HepG2 (cell line): ENCODE results near the gene MEX3D. TPM values are rescaled to one million over a fixed set of nuclear protein-coding genes. Genes with fewer than 3 reads are reported as not detected.

Source experiments
- EHMT2 ChIP-seq: fragments of 200-600 bp; sonication (generic); IDR thresholded peaks from 2 replicates; pipeline ENCODE4 v1.7.0; 2017; ENCODE audit warnings: antibody characterized with exemption, low read depth, low read length, borderline replicate concordance
- ZFP62 ChIP-seq: sonication (generic); formaldehyde crosslinking; IDR thresholded peaks from 2 replicates; pipeline ENCODE4 v1.4.0; 2020; ENCODE audit warnings: missing genetic modification reagents
- ZFX ChIP-seq: sonication (generic); formaldehyde crosslinking; IDR thresholded peaks from 2 replicates; pipeline ENCODE4 v1.4.0; 2020; ENCODE audit warnings: mild to moderate bottlenecking, low read depth, missing genetic modification reagents, moderate library complexity
- ZNF138 ChIP-seq: sonication (generic); formaldehyde crosslinking; IDR thresholded peaks from 2 replicates; pipeline ENCODE4 v1.5.0; 2020; ENCODE audit warnings: mild to moderate bottlenecking, low read depth, missing genetic modification reagents
- ZNF441 ChIP-seq: sonication (generic); formaldehyde crosslinking; IDR thresholded peaks from 2 replicates; pipeline ENCODE4 v1.7.0; 2021; ENCODE audit warnings: missing genetic modification reagents, borderline replicate concordance
- ZNF572 ChIP-seq: sonication (generic); formaldehyde crosslinking; IDR thresholded peaks from 2 replicates; pipeline ENCODE4 v1.5.1; 2020; ENCODE audit warnings: mild to moderate bottlenecking, missing genetic modification reagents
- polyA plus RNA-seq, 8 experiments: library from polyadenylated mRNA; depleted of rRNA in 3 of 8; stranded (reverse) in 7 of 8; unstranded in 1 of 8; fragments of >200 nt; fragmentation: Illumina TruSeq in 4 of 8; extraction: Trizol in 4 of 8; gene quantifications; 2 replicates each; pipeline versions ENCODE4 v1.2.1 to v1.2.3, GENCODE V29; 2011 to 2016; ENCODE audit warnings: low read depth in 4 of 8, missing spikeins in 1 of 8, mixed read lengths in 1 of 8; ENCODE audit not compliant: insufficient read depth in 1 of 8
- total RNA-seq, 5 experiments: library from RNA; depleted of rRNA; stranded (reverse); fragments of >200 nt; fragmentation: Illumina TruSeq; extraction: Trizol; gene quantifications; 2 replicates each; pipeline ENCODE4 v1.2.3, GENCODE V29; 2016; ENCODE audit warnings: low read depth in 1 of 5
- TF ChIP-seq, protein P1 (sequence below): sonication (generic); formaldehyde crosslinking; IDR thresholded peaks from 2 replicates; pipeline ENCODE4 v1.8.0; 2022; ENCODE audit warnings: mild to moderate bottlenecking, missing genetic modification reagents, moderate library complexity
- TF ChIP-seq, protein P2 (sequence below): sonication (generic); formaldehyde crosslinking; conservative IDR thresholded peaks from 2 replicates; pipeline ENCODE4 v1.4.0; 2020; ENCODE audit warnings: missing genetic modification reagents
- TF ChIP-seq, protein P3 (sequence below): sonication (generic); formaldehyde crosslinking; IDR thresholded peaks from 2 replicates; pipeline ENCODE4 v1.8.0; 2023; ENCODE audit warnings: mild to moderate bottlenecking, missing genetic modification reagents
- TF ChIP-seq, protein P4 (sequence below): IDR thresholded peaks from 2 replicates; pipeline ENCODE4 v1.6.1; 2016; ENCODE audit warnings: control low read depth
- TF ChIP-seq, protein P5 (sequence below): sonication (generic); formaldehyde crosslinking; IDR thresholded peaks from 2 replicates; pipeline ENCODE4 v1.4.0; 2020; ENCODE audit warnings: missing genetic modification reagents, low read depth, mild to moderate bottlenecking, borderline replicate concordance
- TF ChIP-seq, protein P6 (sequence below): sonication (generic); formaldehyde crosslinking; conservative IDR thresholded peaks from 2 replicates; pipeline ENCODE4 v1.8.0; 2022; ENCODE audit warnings: missing genetic modification reagents
- TF ChIP-seq, protein P7 (sequence below): sonication (generic); formaldehyde crosslinking; IDR thresholded peaks from 2 replicates; pipeline ENCODE4 v1.8.0; 2022; ENCODE audit warnings: mild to moderate bottlenecking, missing genetic modification reagents
- TF ChIP-seq, protein P8 (sequence below): sonication (generic); formaldehyde crosslinking; IDR thresholded peaks from 2 replicates; pipeline ENCODE4 v1.5.1; 2020; ENCODE audit warnings: missing genetic modification reagents, mild to moderate bottlenecking, borderline replicate concordance

The MEX3D gene
- total and polyA plus RNA-seq, 2 of the 13 experiments (the other 11 are each of a cell fraction or from before 2014, with no cell fraction given), result 3.6 to 17.1 TPM

DNA sequence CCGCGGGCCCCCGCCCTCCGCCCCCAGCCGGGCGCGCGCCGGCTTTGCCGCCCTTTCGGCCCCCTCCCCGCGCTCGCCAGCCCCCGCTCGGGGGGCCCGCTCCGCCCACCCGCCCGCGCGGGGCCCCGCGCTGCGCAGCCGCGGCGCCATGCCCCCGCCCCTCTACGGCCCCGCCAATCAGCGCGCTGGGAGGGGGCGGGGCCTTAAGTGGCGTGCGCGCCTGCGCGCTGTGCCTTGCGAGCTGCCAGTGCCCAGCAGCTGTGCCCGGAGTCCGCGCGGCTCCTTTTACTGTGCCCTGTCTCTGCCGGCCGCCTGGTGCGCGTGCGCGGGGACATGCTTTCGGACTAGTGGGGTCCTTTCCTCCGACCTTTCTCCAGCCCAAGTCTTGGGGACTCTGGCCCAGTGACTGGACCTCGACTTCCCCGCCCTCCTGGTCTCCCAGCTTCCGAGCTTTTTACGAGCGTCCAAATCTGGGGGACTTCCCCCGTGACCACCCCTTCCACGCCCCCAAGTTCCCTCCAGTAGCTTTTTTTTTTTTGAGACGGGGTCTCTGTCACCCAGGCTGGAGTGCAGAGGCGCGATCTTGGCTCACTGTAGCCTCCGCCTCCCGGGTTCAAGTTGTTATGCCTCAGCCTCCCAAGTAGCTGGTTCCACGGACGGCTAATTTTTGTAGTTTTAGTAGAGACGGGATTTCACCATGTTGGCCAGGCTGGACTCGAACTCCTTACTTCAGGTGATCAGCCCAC lies 24.8 kb upstream of the MEX3D start, which contains the start of gene MBD3 (continued):
- TF ChIP-seq ZNF572 (0 out of 2 replicates have a peak, but pooled peaks have one; percentile 46), ZFX (CRISPR knock-in tag) (no peak), ZNF138 (no peak), EHMT2 (no peak), ZNF441 (CRISPR knock-in tag) (no peak; the same call in 1 of the 2 replicates), ZFP62 (CRISPR knock-in tag) (no peak)
- TF ChIP-seq, protein P1, sequence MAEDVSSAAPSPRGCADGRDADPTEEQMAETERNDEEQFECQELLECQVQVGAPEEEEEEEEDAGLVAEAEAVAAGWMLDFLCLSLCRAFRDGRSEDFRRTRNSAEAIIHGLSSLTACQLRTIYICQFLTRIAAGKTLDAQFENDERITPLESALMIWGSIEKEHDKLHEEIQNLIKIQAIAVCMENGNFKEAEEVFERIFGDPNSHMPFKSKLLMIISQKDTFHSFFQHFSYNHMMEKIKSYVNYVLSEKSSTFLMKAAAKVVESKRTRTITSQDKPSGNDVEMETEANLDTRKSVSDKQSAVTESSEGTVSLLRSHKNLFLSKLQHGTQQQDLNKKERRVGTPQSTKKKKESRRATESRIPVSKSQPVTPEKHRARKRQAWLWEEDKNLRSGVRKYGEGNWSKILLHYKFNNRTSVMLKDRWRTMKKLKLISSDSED (CRISPR knock-in tag), result no peak
- TF ChIP-seq, protein P2, sequence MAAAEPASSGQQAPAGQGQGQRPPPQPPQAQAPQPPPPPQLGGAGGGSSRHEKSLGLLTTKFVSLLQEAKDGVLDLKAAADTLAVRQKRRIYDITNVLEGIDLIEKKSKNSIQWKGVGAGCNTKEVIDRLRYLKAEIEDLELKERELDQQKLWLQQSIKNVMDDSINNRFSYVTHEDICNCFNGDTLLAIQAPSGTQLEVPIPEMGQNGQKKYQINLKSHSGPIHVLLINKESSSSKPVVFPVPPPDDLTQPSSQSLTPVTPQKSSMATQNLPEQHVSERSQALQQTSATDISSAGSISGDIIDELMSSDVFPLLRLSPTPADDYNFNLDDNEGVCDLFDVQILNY, result no peak
- TF ChIP-seq, protein P3, sequence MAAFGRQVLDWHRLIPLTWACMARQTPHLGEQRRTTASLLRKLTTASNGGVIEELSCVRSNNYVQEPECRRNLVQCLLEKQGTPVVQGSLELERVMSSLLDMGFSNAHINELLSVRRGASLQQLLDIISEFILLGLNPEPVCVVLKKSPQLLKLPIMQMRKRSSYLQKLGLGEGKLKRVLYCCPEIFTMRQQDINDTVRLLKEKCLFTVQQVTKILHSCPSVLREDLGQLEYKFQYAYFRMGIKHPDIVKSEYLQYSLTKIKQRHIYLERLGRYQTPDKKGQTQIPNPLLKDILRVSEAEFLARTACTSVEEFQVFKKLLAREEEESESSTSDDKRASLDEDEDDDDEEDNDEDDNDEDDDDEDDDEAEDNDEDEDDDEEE (CRISPR knock-in tag), result no peak
- TF ChIP-seq, protein P4, sequence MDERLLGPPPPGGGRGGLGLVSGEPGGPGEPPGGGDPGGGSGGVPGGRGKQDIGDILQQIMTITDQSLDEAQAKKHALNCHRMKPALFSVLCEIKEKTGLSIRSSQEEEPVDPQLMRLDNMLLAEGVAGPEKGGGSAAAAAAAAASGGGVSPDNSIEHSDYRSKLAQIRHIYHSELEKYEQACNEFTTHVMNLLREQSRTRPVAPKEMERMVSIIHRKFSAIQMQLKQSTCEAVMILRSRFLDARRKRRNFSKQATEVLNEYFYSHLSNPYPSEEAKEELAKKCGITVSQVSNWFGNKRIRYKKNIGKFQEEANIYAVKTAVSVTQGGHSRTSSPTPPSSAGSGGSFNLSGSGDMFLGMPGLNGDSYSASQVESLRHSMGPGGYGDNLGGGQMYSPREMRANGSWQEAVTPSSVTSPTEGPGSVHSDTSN (CRISPR knock-in tag), result no peak
- TF ChIP-seq, protein P5, sequence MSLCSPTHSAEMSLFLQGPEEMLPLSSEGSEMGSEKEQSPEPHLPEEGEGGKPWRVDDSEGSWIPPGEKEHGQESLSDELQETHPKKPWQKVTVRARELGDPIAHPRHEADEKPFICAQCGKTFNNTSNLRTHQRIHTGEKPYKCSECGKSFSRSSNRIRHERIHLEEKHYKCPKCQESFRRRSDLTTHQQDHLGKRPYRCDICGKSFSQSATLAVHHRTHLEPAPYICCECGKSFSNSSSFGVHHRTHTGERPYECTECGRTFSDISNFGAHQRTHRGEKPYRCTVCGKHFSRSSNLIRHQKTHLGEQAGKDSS (CRISPR knock-in tag), result no peak
- TF ChIP-seq, protein P6, sequence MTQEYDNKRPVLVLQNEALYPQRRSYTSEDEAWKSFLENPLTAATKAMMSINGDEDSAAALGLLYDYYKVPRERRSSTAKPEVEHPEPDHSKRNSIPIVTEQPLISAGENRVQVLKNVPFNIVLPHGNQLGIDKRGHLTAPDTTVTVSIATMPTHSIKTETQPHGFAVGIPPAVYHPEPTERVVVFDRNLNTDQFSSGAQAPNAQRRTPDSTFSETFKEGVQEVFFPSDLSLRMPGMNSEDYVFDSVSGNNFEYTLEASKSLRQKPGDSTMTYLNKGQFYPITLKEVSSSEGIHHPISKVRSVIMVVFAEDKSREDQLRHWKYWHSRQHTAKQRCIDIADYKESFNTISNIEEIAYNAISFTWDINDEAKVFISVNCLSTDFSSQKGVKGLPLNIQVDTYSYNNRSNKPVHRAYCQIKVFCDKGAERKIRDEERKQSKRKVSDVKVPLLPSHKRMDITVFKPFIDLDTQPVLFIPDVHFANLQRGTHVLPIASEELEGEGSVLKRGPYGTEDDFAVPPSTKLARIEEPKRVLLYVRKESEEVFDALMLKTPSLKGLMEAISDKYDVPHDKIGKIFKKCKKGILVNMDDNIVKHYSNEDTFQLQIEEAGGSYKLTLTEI (CRISPR knock-in tag), result no peak
- TF ChIP-seq, protein P7, sequence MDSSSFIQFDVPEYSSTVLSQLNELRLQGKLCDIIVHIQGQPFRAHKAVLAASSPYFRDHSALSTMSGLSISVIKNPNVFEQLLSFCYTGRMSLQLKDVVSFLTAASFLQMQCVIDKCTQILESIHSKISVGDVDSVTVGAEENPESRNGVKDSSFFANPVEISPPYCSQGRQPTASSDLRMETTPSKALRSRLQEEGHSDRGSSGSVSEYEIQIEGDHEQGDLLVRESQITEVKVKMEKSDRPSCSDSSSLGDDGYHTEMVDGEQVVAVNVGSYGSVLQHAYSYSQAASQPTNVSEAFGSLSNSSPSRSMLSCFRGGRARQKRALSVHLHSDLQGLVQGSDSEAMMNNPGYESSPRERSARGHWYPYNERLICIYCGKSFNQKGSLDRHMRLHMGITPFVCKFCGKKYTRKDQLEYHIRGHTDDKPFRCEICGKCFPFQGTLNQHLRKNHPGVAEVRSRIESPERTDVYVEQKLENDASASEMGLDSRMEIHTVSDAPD (CRISPR knock-in tag), result no peak
- TF ChIP-seq, protein P8, sequence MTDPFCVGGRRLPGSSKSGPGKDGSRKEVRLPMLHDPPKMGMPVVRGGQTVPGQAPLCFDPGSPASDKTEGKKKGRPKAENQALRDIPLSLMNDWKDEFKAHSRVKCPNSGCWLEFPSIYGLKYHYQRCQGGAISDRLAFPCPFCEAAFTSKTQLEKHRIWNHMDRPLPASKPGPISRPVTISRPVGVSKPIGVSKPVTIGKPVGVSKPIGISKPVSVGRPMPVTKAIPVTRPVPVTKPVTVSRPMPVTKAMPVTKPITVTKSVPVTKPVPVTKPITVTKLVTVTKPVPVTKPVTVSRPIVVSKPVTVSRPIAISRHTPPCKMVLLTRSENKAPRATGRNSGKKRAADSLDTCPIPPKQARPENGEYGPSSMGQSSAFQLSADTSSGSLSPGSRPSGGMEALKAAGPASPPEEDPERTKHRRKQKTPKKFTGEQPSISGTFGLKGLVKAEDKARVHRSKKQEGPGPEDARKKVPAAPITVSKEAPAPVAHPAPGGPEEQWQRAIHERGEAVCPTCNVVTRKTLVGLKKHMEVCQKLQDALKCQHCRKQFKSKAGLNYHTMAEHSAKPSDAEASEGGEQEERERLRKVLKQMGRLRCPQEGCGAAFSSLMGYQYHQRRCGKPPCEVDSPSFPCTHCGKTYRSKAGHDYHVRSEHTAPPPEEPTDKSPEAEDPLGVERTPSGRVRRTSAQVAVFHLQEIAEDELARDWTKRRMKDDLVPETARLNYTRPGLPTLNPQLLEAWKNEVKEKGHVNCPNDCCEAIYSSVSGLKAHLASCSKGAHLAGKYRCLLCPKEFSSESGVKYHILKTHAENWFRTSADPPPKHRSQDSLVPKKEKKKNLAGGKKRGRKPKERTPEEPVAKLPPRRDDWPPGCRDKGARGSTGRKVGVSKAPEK (CRISPR knock-in tag), result no peak
